ENCODE measurements around the gene NRSN2.

Gene NRSN2, protein sequence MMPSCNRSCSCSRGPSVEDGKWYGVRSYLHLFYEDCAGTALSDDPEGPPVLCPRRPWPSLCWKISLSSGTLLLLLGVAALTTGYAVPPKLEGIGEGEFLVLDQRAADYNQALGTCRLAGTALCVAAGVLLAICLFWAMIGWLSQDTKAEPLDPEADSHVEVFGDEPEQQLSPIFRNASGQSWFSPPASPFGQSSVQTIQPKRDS

DNA sequence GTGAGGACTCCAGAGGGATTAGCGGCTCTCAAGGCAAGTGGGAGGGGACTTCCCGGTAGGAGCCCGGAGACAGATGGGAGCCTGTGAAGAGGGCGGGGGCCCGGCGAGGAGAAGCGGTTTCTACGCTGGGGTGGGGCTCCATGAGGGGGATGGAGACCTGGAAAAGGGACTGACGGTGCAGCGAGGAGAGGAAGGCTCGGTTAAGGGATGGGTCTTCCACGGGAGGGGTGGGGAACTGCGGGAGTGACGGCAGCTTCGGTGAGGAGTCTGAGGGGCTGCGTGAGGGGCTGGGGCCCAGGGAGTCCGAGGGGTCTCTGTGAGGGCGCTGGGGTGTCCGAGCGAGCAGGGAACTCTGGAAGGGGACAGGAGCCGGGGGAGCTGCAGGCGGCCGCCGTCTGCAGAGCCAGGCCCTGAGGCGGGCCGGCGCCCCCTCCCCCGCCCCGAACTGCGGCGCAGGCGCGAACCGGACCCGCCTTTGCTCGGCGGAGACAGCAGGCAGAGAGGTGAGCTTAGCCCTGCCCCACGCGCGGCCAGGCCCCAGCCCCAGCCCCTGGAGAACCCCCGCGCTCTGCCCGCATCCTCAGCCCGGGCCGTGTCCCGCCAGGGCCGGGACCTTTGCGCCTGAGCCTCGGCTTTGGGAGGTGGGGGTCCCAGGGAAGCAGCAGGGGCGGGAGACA, at the start of gene NRSN2:
NRSN2 (plus strand) TSS at position 472 of the 677 bp plus-strand sequence. CDS start 2,533 bp downstream, outside the sequence.
- peak; percentile 90 for DNase-seq

DNA sequence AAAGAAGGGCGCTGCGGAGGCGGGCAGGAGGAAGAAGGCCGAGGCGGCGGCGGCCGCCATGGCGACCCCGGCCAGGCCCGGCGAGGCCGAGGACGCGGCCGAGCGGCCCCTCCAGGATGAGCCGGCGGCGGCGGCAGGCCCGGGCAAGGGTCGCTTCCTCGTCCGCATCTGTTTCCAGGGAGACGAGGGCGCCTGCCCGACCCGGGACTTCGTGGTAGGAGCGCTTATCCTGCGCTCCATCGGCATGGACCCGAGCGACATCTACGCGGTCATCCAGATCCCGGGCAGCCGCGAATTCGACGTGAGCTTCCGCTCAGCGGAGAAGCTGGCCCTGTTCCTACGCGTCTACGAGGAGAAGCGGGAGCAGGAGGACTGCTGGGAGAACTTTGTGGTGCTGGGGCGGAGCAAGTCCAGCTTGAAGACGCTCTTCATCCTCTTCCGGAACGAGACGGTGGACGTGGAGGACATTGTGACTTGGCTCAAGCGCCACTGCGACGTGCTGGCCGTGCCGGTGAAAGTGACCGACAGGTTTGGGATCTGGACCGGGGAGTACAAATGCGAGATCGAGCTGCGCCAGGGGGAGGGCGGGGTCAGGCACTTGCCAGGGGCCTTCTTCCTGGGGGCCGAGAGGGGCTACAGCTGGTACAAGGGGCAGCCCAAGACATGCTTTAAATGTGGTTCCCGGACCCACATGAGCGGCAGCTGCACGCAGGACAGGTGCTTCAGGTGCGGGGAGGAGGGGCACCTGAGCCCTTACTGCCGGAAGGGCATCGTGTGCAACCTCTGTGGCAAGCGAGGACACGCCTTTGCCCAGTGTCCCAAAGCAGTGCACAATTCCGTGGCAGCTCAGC, 48.8 kb upstream of the NRSN2 start:
- peak; percentile 39 for DNase-seq

DNA sequence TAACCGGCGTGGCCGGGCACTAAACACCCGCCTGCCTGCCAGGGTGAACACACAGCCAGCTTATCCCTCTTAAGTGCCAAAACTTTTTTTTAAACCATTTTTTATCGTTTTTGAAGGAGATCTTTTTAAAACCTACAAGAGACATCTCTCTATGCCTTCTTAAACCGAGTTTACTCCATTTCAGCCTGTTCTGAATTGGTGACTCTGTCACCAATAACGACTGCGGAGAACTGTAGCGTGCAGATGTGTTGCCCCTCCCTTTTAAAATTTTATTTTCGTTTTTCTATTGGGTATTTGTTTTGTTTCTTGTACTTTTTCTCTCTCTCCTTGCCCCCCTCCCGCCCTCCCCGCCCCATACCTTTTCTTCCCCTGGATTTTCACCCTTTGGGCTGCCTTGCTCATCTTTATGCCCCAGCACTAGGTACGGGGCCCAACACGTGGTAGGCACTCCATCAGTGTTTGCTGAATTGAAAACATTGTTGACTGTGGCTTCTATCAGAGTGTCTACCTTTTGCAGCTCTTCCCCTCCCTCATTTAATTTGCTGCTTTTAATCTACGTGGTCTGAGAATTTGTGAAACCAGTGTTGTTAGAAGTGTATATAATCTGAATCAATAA, 48.0 kb upstream of the NRSN2 start:
- no peak for DNase-seq

DNA sequence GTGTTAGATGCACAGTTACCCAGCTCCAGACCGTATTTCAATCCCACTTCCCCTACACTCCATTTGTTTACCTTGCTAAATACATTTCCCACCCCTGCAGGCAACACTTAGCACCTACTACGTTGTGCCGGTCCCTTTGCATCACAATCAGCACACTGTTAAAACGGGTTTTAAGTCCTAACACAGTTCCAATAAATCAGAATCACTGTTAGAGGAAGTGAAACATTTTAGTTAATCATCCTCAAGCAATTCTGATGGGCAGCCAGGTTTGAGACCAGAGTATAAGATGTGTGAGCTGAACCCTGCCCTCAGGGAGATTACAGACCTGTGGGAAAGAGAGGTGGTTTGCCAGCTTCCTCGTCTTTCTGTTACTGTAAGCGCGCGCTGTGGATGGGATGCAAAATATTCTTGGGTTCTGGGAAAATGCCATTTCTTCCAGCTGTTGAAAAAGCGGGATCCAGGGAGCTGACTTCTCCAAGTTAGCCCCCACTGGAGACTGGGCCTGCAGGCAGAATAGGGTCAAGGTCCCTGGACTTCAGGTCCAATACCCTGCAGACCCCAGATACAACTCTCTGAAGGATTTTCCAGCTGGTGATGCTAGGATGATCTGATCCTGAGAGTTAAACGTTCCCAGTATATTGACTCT, 46.4 kb upstream of the NRSN2 start:
- DNase-seq: no peak

DNA sequence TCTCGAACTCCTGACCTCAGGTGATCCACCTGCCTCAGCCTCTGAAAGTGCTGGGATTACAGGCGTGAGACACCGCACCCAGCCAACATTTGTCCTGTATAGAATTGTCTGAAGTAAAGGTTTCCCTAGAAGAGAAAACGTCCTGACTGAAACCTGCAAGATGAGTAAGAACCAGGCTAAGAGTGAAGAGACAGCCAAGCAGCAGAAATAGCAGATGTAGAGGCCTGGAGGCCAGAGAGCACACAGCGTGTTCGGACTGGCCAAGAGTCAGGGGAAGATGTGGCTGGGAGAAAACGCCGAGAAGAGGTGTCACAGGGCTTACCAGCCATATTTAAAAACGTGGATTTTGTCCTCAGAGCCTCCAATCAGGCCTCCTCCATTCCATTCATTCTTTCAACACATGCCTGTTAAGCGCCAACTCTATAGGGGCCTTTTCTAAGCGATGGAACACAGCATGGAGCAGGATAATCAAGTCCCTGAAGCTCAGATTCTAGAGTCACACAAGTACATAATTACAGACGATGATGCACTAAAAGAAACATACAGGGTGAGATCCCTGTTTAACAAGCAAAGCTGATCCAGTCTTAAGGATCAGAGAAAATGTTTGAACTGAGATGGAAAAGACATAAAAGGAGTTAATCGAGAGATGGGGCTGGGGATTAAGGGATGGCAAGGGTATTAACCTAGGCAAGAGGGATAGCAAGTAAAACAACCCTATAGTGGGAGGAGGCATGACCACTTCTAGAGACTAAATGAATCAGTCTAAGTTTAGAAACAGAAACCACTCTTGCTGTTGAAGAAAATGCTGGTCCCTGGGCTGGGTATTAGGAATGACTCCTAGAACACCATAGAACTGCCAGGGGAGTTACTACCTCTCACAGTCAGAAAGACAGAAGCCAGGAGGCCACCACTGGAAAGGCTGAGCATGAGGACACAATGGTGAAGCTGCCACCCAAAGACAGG, 44.7 kb upstream of the NRSN2 start:
- no peak for DNase-seq

DNA sequence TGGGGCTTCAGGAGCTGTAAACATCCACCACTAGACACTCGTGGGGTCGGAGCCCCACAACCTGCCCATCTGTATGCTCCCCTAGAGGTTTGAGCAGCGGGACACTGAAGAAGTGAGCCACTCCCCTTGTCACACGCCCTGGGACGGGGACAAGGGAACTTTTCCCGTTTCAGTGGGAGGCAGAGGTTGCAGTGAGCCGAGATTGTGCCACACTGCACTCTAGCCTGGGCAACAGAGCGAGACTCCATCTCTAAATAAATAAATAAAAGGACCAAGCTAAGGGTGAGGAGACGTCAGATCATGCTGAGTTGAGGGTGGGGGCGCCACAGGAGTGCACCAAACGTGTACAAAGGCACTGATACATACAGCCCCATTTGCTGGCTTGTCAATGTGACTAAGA, 41.2 kb upstream of the NRSN2 start:
- no peak for DNase-seq

DNA sequence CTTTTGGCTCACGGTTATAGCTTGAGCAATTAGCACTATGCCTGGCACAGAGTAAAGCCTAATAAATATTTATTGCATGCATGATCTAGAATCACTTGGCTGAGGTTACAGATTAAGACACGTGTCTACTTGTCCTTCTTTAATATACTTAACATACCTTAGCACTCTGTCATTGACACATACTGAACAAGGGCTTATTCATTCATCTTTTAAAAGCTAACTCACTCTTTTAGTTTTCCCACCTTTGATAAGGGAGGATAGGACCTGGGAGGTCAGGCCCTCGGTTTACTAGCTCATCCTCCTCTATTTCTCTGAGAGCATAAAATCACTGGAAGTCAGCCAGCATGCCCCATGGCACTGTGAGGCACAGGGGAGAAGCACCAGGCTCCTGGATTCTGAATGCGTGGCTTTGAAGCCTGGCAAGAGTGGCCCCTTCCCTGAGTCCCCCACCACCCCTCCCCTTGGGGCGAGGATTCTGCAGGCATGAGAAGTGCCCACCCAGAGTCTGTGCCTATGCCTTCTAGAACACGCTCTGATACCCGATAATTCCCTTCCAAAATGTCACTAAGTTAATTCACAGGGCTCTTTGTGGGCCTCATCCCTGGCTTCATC, 38.4 kb upstream of the NRSN2 start:
- no peak for DNase-seq

DNA sequence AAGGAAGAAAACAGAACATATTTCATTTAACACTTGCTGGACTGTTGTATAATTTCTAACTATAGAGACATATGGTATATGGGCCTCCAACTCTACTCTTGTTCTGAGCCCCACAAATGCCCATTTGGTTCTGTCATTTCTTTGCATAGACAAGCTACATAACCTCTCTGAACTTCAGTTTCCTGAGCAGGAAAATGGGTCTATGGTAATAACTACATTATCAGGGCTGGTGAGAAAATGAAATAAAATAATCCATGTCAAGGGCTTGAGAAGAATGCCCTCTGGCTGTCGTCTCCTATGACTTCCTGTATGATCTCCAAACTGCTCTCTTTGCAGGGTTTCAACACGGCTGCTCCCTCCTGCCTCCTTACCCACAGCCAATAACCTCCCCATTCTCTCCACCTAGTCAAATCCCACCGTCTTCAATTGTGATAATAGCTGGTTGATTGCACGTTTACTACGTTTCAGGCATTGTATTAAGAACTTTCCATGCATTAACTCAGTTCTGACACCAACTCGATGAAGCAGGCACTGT, 37.5 kb upstream of the NRSN2 start:
- DNase-seq: no peak

DNA sequence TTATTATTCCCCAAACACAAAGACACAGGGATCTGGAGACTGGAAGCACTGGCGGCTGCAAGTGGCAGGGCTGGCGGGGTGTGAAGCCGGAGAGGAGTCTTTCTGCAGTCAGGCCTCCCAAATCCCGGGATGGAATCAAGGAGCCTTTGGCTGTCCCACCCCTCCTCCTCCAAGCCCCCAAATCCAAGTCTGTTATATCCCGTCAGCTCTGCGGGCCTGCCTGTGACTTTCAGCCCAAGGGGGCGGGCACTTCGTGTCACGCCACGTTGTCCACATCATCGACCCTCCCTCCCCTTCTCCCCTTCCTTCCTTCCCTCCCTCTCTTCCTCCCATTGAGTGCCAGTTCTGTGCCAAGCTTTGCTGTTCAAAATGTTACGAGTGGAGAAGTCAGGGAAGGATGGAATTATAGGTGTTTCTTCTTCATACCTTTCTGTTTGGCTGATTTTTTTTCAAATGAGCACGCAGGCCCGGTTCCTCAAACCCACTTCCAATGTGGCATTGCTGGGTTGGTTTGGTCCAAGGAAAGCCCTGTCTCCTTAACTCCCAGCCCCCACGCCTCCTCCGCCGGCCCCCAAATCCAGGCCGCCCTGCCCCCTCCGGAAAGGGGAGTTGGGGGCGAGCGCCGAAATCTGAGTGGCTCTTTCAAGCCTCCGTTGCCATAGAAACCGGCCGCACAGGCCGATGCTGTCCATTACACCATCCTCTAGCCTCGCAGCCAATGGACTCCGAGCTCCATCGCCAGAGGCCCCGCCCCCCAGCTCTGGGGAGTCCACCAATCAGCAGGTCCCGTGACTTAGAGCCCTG, 36.9 kb upstream of the NRSN2 start:
- peak; percentile 100 for DNase-seq

DNA sequence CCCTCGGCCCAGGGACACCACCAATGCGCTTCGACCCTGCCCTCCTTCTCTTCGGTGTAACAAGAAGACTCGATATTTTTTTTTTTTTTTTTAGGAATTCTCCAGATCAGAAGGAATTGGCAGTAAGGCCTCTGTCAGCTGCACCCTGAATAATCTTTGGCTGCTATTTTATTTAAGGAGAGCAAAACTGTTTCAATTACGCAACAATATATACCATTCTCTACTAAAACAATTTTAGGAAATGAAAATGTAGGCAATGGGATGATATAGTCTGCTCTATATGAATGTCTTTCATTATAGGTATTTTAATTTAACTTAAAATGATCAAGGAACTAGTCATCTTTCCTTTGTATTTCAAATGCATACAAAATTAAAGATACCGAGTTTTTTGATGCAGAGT, 36.3 kb upstream of the NRSN2 start:
- DNase-seq: no peak

DNA sequence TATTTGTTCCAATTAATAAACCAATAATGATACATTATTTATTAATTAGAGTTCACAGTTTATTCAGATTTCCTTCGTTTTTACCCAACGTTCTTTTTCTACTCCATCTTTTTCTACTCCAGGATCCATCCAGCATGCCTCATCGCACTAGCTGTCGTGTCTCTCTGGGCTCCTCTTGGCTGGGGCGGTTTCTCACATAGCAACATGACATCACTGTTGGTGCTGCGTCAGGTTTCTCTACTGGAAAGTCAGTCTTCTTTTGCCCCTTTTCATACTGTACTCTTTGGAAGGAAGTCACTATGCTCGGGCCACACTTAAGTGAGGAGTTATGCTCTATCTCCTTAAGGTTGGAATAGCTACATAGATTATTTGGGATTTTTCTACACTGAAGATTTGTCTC, 35.3 kb upstream of the NRSN2 start:
- DNase-seq: no peak

DNA sequence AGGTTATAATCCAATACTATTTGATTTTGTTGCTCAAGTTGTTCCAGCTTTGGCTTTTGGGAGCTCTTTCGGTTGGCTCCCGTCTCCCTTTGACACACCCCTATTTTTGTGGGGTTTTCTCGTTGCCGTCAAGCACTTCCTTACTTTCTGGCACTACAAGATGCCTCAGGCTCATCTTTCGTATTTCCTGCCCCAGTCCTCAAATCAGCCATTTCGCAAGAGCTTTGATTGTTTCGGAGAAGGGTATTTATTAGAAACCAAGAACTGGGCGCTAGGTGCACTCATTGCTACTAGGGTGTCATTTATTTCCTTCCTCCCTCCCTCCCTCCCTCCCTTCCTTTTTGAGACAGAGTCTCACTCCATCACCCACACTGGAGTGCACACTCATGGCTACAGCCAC, 34.8 kb upstream of the NRSN2 start:
- DNase-seq: no peak

DNA sequence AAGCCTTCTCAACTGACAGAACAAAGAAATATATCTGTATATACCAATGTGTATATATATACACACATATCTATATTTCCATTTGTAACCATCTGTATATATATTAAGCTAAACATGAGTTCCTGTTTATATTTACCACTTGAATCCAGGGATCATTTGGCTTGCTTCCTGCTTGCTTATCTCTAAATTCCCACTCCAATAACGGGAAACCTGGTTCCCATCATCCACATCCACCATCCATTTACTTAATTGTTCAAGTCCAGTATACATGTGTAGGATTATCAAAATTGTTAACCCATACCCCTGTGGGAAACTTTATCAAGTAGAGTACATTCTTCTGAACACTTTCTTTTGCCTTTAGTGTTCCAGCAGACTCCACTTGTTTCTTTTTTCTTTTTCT, 34.0 kb upstream of the NRSN2 start:
- DNase-seq: no peak

DNA sequence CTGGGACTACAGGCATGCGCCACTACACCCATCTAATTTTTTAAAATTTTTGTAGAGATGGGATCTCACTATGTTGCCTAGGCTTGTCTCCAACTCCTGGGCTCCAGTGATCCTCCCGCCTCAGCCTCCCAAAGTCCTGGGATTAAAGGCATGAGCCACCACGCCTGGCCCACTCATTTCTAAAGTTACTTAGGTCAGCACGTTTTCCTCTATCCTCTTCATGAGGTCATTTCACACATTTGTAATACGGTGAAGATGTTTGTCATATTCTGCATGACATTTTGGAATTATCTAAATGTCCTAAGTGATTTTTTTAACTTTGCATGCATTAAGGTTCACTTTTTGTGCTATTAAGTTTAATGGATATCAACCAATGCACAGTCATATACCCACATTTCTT, 33.5 kb upstream of the NRSN2 start:
- no peak for DNase-seq

DNA sequence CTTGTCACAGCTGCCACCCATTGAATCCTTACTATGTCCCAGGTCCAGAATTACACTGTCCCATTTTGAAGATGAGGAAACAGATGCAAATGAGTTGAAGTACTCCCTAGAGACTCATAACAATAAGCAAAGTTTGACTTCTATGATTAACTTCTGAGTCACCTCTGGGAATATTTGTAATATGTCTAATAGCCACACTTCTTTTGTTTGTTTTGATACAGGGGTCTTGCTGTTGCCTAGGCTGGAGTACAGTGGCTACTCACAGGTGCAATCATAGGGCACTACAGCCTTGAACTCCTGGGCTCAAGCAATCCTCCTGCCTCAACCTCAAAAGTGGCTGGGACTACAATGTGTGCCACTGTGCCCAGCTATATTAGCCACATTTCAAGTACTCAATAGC, 33.0 kb upstream of the NRSN2 start:
- DNase-seq: no peak

DNA sequence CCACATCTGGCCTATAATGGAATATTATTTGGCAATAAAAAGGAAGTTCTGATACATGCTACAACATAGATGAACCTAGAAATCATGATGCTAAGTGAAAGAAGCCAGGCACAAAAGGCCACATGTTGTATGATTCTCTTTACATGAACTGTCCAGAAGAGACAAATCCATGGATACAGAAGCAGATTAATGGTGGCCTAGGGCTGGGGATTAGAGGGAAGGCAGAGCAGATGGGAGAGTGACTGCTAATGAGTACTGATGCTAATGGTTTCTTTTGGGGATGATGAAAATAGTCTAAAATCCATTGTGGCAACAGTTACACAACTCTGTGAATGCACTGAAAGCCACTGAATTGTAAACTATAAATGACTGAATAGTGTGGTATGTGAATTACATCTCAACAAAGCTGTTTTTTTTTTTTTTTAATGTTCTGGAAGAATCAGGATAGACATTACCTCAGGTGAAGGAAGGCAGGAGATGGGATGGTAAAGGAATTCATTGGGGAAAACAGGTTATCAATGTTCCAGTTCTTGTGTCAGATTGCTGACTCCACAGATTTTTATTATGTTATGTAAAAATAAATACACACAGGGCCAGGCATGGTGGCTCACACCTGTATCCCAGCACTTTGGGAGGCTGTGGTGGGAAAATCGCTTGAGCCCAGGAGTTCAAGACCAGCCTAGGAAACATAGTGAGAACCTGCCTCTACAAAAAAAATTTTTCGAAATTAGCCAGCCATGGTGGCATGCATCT, 30.4 kb upstream of the NRSN2 start:
- DNase-seq: no peak

DNA sequence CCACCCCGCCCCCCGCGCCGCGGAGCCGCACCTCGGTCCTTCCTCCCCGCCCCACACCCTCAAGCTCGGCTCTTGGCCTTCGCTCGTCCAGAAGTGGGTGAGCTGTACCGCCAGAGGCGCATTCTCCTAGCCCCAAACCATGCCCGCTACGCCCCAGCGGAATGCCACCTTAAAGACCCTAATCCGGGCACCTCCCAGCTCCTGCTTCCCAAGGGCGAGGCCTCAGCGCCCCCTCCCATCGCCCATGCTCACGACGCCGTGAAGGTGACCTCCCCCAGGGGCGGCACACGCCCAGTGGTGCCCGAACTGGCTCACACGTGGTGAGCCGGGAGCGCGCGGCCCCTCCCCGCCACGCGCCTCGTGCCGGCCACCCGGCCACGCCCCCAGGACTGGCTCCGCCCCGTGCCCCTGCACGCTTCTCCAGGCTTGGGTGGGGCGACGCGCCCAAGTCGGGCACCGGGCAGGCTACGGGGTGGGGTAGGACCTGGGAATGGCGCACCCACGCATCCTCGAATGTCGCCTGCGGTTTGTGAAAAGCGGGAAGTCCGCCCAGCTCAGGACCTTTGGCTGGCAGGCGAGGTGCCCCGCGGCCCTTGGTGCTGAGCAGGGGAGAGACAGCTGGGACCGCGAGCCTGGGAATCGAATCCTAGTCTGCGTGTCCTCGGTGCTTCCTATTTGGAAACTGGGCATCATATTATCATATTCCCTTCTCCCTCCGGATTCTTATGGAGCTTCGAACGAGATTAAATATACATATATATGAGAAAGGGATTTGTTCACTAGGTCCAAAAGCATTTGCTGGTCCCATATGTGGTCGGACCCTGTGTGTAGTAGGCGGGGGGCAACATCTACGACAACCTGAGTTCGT, 22.5 kb upstream of the NRSN2 start:
- peak; percentile 98 for DNase-seq

Measured in NCI-H2171 (cell line).